H4 (cell line): Measurements from ENCODE around the gene ACOT11. TPM values are rescaled to one million over a fixed set of nuclear protein-coding genes. Genes with fewer than 3 reads are reported as not detected.
A peak's percentile ranks its signal among the peaks of the same experiment; 100 is the strongest.
"Not testable (repeated sequence)": the region's sequence is repeated elsewhere in the genome, so short reads cannot be mapped to it uniquely, and the experiment has no call there.

ENCODE experiments used
- DNase-seq: peaks from one replicate; pipeline ENCODE4 v3.0.0-alpha.2; 2015; ENCODE audit warnings: low spot score
- total RNA-seq: library from RNA; depleted of rRNA; stranded (reverse); fragments of >200 nt; shearing (Covaris generic); gene quantifications from 2 replicates; pipeline ENCODE4 v1.2.3, GENCODE V29; 2014

The ACOT11 gene
- total RNA-seq, 1 experiment from 2014 or later, result 1.5 TPM

DNA sequence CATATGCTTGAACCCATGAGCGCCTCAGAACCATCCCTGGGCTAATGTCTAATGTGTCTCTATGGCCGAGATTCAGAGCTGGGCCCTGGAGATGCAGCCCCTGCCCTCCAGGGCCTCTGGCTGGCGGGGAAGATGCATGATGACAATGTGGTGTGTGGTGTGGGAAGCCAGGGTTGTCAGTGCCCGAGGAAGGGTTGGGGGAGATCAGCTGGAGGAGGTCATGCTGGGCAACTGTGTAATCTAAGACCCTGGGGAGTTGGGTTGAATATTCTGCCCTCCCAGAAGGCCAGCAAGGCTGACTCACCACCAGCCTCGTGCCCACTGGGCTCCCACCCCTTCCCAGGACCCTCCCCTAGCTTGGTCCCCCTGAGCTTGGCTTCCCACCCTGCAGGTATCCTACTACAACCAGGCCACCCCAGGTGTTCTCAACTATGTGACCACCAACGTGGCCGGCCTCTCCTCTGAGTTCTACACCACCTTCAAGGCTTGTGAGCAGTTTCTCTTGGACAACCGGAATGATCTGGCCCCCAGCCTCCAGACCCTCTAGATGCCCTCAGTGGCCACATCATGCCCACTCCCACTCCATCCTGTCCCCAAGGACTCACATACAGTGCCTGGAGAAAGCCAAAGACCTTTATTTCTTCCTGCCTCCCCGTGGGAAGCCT lies 60.7 kb downstream of the ACOT11 start:
- DNase-seq, result no peak

- DNase-seq, result no peak
Observed at GRCh38 chr1:54609301-54609921, 61.4 kb downstream of the ACOT11 start.

DNA sequence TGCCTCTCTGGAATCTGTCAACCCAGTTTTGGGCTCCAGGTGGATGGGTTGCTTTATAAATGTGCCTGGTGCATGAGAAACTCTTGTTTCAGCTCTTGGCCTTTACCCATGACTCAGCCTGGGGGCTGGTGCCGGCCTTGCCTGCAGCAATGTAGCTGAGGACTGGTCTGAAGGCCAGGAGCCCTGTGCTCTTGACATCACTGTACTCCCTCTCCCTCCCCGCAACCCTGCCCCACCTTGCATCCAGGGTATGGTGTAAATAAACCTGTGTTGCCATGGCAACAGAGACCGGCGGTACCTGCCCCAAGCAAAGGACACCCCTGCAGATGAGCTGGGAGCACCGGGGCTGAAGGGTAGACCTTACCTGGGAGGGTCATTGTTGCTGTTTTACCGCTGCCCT lies 62.0 kb downstream of the ACOT11 start:
- DNase-seq, result no peak

DNA sequence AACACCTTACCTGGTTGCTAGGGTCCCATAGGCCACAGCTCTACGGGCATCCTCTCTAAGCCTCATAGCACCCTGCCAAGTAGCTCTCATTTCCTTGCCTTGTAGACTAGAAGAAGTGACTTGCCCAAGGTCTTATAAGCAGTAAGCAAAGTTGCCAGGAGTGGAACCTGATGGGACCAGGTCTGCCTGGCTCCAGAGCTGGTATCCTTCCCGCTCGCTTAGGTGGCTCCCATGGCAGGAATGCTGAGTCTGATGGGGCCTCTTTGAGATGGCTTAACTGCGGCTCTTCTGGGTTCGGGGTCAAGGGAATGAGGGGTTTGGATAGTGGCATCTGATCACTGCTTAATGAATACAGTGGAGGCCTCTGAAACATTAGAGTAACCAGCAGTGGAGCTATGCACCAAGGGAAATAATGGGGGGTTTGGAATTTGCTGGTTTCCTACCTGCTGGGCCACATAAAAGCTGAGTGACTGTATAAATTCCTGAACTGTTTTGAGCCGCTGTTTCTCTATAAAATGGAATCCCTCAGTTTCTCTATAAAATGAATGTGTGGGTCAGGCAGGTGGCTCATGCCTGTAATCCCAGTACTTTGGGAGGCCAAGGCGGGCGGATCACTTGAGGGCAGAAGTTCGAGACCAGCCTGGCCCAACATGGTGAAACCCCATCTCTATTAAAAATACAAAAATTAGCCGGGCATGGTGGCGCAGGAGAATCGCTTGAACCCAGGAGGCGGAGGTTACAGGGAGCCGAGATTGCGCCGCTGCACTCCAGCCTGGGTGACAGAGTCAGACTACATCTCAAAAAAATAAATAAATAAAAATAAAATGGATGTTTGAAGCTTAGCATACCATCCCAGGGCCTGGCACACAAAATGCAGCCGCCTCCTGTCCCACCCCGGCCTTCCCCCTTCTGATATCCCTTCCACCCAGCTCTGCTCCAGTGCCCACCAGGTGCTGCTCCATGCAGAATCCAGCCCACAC lies 62.9 kb downstream of the ACOT11 start:
- no peak for DNase-seq

- DNase-seq, result no peak
Observed at GRCh38 chr1:54611621-54612020, 63.6 kb downstream of the ACOT11 start.

DNA sequence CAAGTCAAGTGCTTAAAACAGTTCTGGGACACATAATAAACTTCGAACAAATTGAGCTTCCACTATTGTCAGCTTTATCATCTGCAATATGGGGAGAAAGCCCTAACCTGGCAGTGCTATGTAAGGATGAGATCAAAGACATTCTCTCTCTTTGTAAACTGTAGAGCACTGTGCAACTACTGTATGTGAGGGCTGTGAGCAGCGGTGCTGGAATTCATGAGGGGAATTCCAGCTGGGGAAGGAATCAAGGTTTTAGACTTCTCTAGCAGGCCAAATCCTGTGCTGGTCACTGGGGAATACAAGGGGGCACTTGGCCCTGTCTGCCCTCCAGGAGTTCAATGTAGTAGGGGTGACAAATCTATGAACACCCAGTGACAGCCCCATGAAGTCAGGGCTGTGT lies 66.0 kb downstream of the ACOT11 start:
- no peak for DNase-seq

DNA sequence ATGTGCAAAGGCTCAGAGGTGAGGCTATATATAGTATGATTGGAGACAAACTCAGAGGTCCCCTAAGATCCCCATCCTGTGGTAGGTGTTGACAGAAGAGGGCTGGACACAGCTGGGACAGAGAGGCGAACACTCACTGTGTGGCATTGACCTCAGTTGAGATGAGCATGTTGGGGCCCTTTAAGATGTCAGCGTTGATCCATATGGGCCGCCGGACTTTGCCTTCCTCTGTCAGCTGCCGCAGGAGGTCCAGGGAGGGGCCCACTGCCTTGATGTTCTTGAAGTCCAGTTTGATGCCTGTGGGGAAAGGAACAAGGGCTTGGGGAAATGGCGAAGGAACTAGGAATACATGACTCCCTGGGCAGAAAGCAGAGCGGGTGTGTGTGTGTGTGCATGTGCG lies 66.5 kb downstream of the ACOT11 start:
- DNase-seq, result peak; percentile 2

DNA sequence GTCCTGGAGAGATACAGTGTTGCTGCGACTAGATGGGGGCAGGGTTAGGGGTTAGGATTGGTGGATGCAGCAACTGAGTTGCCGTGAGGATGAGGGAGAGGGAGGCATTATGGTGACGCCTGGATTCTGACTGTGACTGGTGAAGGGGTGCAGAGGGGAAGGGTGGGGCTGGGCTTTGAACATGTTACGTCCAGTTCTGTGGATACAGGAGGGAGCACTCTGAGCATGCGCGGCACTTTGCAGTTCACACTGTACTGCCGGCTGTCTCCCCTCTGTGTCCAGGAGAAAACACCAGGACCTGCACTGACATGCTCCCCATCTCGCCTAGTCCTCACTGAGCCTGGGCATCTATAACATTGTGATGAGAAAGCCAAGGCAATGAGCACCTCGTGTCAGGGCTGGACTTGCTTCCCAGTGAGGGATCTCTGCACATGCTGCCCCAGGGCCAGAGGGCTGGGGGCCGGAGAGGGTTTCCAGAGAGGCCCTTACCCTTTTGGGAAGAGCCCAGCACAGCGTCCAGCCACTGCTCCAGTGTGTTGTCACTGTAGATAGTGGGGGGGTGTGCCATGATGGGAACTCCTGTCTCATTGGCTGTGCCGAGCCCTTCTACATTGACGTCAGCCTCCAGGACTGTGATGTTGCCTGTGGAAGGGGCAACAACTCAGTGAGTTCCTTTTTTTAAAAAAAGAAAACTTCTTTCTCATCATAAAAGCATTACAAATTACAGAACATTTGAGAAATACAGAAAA lies 67.7 kb downstream of the ACOT11 start:
- peak; percentile 2 for DNase-seq

DNA sequence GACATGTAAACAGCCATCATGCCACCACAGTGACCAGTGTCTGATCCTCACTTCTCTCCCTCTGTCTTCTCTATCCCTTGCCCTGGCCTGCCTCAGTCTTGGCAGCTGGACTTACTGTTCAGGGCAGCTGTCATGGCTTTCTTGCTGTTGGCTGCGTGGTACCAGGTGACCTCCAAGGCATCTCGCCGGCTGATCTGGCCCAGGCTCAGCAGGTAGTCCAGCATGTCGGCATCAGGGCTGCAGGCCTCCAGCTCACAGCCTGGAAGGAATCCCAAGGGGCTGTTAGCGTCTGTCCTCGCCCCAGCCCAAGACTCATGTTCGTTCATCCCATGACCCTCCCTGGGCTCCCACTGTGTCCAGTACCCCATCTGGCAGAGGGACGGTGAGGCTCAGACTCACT lies 71.7 kb downstream of the ACOT11 start:
- DNase-seq, result no peak

DNA sequence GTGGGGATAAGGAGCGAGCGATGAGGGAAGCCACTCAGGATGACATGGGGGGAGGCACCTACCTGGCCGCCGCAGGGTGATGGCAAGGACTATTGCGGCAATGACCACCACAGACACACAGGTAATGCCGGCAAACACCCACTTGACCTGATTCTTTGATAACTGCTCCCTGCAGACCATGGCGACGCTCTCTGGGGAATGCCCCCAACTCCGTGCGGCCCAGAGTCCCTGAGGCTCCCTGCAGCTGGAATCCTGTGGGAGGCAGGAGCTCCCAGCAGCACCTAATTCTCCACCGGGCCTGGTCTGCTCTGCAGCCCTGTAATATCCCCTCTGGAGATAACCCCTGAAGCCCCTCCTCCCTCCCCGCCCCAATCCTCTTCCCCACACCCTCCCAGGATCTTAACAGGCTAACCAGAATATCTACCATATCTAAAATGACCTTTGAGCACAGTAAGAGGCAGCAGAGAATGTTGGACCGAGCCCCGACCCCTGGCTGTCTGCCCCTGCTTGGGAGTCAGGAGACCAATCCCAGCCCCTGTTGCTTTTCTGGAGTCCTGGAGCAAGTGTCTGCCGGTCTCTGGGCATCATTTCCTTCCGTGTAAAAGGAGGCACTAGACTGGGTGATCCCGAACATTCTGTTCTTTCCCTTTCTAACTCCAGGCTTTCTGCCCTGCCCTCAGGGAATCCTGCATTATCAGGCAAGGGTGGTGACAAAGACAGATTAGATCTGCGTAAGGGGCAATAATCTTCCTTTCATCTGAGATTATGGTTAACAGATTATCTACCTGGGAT lies 75.4 kb downstream of the ACOT11 start, which contains the start of gene FAM151A:
TSS of gene FAM151A (minus strand) at position 310 of the 792 bp plus-strand sequence. CDS start at position 180, 130 bp downstream.
- DNase-seq, result no peak

DNA sequence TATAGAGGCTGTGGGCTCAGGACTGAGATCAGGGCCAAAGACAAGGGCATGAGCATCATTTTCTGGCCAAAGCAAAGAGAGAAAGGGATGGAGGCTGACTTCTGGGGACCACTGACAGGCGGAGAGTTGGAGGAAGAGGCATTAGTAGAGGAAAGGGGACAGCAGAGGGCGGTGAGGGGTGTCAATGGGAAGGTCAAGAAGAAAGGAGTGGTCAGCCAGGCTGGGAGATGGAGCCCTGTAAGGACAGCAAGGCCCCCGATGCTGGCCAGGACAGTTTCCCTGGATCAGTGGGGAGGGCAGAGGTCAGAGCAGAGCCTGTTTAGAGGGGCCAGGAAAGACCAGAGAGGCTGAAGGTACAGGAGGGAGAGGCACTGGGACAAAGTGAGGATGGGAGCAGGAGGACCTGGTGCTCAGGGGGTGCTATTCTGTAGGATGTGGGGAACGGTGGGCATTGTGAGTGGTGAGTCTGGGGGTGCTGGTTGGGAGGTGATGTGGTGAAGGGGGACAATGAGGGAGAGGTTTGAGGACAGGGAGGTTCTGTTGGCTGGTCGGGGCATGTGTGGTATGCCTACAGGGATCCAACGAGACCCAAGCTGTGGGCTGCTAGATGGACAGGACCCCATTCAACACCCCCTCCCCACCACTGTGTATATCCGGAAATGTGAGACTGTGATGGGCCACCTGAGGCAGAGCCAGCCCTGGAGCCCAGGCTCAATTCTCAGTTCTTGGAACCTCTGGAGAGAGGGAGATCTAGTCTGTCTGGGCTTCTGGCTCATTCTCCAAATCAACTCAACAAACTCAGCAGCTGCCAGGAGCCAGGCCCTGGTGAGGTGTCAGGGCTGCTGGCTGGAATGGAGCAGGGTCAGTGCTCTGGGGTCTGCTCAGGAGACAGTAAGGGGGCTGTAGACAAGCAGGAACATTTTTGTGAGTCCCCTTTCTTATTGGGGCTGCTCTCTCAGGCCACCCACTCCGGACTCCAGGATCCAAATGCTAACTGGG lies 76.7 kb downstream of the ACOT11 start:
- no peak for DNase-seq

- no peak for DNase-seq
Observed at GRCh38 chr1:54627196-54627595, 79.2 kb downstream of the ACOT11 start.

- DNase-seq, result not testable (repeated sequence)
Observed at GRCh38 chr1:54635804-54636203, 87.8 kb downstream of the ACOT11 start.

DNA sequence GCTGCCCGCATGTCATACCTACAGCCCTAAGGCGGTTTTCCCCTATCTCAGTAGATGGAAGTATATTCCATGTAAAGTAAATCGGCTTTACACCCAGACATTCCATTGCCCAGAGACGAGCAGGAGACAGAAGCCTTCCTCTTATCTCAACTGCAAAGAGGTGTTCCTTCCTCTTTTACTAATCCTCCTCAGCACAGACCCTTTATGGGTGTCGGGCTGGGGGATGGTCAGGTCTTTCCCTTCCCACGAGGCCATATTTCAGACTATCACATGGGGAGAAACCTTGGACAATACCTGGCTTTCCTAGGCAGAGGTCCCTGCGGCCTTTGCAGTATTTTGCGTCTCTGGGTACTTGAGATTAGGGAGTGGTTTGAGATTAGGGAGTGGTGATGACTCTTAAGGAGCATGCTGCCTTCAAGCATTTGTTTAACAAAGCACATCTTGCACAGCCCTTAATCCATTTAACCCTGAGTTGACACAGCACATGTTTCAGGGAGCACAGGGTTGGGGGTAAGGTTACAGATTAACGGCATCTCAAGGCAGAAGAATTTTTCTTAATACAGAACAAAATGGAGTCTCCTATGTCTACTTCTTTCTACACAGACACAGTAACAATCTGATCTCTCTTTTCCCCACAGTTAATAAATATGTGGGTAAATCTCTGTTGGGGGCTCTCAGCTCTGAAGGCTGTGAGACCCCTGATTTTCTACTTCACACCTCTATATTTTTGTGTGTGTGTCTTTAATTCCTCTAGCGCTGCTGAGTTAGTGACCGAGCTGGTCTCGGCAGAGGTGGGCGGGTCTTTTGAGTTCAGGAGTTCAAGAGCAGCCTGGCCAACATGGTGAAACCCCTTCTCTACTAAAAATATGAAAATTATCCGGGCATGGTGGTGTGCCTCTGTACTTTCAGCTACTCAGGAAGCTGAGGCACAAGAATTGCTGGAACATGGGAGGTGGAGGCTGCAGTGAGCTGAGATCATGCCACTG lies 88.7 kb downstream of the ACOT11 start:
- DNase-seq, result not testable (repeated sequence)

DNA sequence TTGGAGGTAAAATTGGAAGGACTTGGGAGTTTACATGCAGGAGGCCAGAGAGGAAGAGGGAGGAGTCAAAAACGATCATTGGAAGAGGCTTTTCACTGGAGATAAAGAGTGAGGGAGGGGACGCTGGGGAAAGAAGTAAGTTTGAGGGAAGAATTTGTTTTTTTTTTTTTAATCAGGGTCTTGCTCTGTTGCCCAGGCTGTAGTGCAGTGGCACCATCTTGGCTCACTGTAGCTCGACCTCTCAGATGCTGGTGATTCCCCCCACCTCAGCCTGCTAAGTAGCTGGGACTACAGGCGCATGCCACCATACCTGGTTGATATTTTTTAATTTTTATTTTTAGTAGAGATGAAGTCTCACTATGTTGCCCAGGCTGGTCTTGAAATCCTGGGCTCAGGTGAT lies 92.3 kb downstream of the ACOT11 start:
- DNase-seq, result no peak

DNA sequence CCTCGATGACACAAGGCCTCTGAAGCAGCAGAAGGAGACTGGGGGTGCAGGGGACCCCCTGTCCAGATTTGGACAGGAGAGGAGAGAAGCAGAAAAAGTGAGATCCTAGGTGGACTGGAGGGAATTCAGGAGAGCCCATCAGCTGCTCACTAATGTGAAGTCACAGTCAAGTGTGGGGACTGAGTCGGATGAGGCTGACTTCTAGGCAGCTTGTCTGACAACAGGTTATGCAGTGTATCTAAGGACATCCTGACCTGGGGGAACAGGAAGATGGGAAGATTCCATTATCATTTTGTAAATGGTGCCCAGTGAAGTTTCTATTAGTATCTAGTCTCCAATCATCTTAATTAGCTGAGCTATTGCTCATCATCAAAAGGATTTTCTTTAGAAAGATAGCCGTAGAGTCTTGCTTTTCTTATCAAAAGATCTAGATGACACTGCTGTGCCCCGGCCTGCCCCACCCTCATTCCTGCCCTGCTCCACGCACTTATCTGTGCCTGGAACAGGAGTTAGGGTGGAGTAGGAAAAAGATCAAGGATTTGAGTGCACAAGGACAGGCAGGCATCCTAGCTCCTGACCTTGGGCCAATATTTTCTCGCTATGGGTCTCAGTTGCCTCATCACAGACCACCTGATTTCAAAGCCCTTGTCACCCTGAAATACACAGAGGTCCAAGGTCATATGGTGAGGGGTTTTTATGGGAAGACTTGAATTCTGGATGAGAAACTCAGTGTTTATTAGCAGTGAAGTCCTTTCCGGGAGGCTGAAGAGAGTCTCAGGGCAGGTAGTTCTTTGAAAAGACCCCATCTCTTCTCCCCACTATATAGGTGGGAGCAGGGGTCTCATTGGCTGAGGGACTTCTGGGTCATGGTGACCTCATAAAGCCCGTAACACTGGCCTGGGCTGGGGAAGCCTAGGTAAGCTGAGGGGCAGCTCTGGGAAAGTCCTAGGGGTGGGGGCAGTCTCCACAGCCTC lies 93.1 kb downstream of the ACOT11 start, which contains the start of gene MROH7:
TSS of gene MROH7 (plus strand) at position 924 of the 974 bp plus-strand sequence. CDS start 11,141 bp downstream, outside the sequence.
- DNase-seq, result no peak

- no peak for DNase-seq
Observed at GRCh38 chr1:54643736-54644135, 95.7 kb downstream of the ACOT11 start.
